ENCODE measurements around the gene CD19. TPM values are rescaled to one million over a fixed set of nuclear protein-coding genes. Genes with fewer than 3 reads are reported as not detected.
"Not testable (repeated sequence)": the region's sequence is repeated elsewhere in the genome, so short reads cannot be mapped to it uniquely, and the experiment has no call there.

The CD19 gene
- polyA plus RNA-seq, 3 donors: 0.28 to 0.75 (median 0.65) TPM

DNA sequence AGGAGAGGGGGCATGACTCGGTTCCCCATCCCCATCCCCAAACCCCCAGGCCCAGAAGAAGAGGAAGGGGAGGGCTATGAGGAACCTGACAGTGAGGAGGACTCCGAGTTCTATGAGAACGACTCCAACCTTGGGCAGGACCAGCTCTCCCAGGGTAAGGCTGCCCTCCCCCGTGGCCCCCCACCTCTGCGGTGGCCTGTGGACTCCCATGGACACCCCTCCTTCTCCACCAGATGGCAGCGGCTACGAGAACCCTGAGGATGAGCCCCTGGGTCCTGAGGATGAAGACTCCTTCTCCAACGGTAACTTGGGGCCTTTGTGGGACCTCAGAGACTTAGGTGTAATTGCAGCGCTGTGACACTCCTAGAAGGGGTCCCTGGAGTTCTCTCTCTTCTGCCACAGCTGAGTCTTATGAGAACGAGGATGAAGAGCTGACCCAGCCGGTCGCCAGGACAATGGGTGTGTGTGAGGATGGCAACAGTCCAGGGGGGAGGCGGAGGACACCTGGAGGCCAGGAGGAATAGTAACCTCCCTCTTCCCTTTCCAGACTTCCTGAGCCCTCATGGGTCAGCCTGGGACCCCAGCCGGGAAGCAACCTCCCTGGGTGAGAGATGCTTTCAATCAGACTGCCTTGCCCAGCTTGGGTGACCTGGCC, 5.6 kb downstream of the CD19 start:
- H3K9ac ChIP-seq (ENCODE audit: insufficient read depth, low read length, poor library complexity, severe bottlenecking): peak overlapping the region; percentile 58

DNA sequence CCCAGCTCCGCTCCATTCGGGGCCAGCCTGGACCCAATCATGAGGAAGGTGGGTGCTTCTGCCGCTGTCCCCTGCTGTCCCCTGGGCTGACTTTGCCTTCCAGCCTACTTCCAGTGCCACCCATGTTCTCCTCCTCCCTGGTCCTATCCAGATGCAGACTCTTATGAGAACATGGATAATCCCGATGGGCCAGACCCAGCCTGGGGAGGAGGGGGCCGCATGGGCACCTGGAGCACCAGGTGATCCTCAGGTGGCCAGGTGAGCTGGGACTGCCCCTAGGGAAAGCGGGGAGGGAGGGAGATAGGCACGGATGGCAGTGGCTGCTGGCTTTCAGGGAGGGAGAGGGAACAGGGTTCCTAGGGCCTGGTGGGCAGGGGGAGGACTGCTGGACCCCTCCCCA, 7.0 kb downstream of the CD19 start:
- no peak overlapping the region for H3K27ac ChIP-seq (ENCODE audit: low read depth in 1 of 2, low read length in 2 of 2)
- DNase-seq: no peak
- peak overlapping the region in 1 of 7 donors; percentile 55 for H3K27ac Mint-ChIP-seq
- TF ChIP-seq, protein P1, sequence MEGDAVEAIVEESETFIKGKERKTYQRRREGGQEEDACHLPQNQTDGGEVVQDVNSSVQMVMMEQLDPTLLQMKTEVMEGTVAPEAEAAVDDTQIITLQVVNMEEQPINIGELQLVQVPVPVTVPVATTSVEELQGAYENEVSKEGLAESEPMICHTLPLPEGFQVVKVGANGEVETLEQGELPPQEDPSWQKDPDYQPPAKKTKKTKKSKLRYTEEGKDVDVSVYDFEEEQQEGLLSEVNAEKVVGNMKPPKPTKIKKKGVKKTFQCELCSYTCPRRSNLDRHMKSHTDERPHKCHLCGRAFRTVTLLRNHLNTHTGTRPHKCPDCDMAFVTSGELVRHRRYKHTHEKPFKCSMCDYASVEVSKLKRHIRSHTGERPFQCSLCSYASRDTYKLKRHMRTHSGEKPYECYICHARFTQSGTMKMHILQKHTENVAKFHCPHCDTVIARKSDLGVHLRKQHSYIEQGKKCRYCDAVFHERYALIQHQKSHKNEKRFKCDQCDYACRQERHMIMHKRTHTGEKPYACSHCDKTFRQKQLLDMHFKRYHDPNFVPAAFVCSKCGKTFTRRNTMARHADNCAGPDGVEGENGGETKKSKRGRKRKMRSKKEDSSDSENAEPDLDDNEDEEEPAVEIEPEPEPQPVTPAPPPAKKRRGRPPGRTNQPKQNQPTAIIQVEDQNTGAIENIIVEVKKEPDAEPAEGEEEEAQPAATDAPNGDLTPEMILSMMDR (IDR thresholded peaks at IDR 0.05): no peak
- no peaks in the 10 kb centered on the region for H3K9me3 ChIP-seq (replicated peaks in 1 of 2; ENCODE audit: control insufficient read depth in 1 of 2, insufficient read depth in 1 of 2, low read length in 2 of 2)
- H4K20me1 ChIP-seq (ENCODE audit: insufficient read depth, low read length): no peaks in the 10 kb centered on the region
- no peak overlapping the region for H3K4me2 ChIP-seq (replicated peaks; ENCODE audit: extremely low read depth, low read length, poor library complexity, severe bottlenecking)
- H3K4me3 Mint-ChIP-seq: no peak overlapping the region
- no peak overlapping the region for H3K4me3 ChIP-seq (replicated peaks in 1 of 3; ENCODE audit: low read depth in 2 of 3, low read length in 3 of 3)
- no peaks in the 10 kb centered on the region for H3K27me3 ChIP-seq (ENCODE audit: control insufficient read depth in 2 of 2, insufficient read depth in 2 of 2, low read length in 2 of 2)
- intact Hi-C loops (cut with micrococcal nuclease): no loop called here
- H3K4me1 ChIP-seq (ENCODE audit: control insufficient read depth in 1 of 2, insufficient read depth in 2 of 2, low read length in 2 of 2): peaks cover 15 to 18% of the 10 kb centered on the region in 2 donors
- no peak overlapping the region for H2AFZ ChIP-seq (ENCODE audit: insufficient read depth, low read depth, low read length, poor library complexity, severe bottlenecking)
- H3K36me3 Mint-ChIP-seq: no peaks in the 10 kb centered on the region
- WGBS (ENCODE audit: insufficient coverage): 100% methylated on average over 3 of the region's 7 CpGs
- H3K4me1 Mint-ChIP-seq: peaks cover 18% of the 10 kb centered on the region
- peaks cover 0 to 5% (median 0%) of the 10 kb centered on the region in 7 donors for H3K9me3 Mint-ChIP-seq
- H3K79me2 ChIP-seq (ENCODE audit: insufficient read depth, low read length): no peaks in the 10 kb centered on the region
- H3K27me3 Mint-ChIP-seq (ENCODE audit: low read depth in 3 of 3): peaks cover 0 to 5% (median 1%) of the 10 kb centered on the region in 3 donors
- H3K9ac ChIP-seq (ENCODE audit: insufficient read depth, low read length, poor library complexity, severe bottlenecking): no peak overlapping the region
- no peaks in the 10 kb centered on the region for H3K36me3 ChIP-seq (replicated peaks in 1 of 2; ENCODE audit: control insufficient read depth in 1 of 2, insufficient read depth in 2 of 2, low read length in 2 of 2)

More for the DNA sequence above, 5.6 kb downstream of the CD19 start:
- peak overlapping the region in 1 of 2 donors; percentile 55 for H3K27ac ChIP-seq (ENCODE audit: low read depth in 1 of 2, low read length in 2 of 2)
- H3K4me3 ChIP-seq (replicated peaks in 1 of 3; ENCODE audit: low read depth in 2 of 3, low read length in 3 of 3): peak overlapping the region in 1 of 3 experiments; percentile 70
- H3K4me2 ChIP-seq (replicated peaks; ENCODE audit: extremely low read depth, low read length, poor library complexity, severe bottlenecking): peak overlapping the region; percentile 72
- no peak for DNase-seq
- WGBS (ENCODE audit: insufficient coverage): 86% methylated on average over 7 of the region's 14 CpGs
- Mint-ChIP-seq H3K4me1 (peaks cover 18% of the 10 kb centered on the region), H3K27ac (peak overlapping the region in 3 of 7 donors; percentile 21 to 73 (median 42)), H3K27me3 (ENCODE audit: low read depth in 3 of 3) (peaks cover 0 to 5% (median 1%) of the 10 kb centered on the region in 3 donors), H3K4me3 (peak overlapping the region in 1 of 2 donors; percentile 16), H3K9me3 (peaks cover 0 to 5% (median 0%) of the 10 kb centered on the region in 7 donors), H3K36me3 (no peaks in the 10 kb centered on the region)
- H3K27me3 ChIP-seq (ENCODE audit: control insufficient read depth in 2 of 2, insufficient read depth in 2 of 2, low read length in 2 of 2): no peaks in the 10 kb centered on the region
- H4K20me1 ChIP-seq (ENCODE audit: insufficient read depth, low read length): no peaks in the 10 kb centered on the region
- no peaks in the 10 kb centered on the region for H3K79me2 ChIP-seq (ENCODE audit: insufficient read depth, low read length)
- H3K36me3 ChIP-seq (replicated peaks in 1 of 2; ENCODE audit: control insufficient read depth in 1 of 2, insufficient read depth in 2 of 2, low read length in 2 of 2): no peaks in the 10 kb centered on the region
- TF ChIP-seq, protein P1 (IDR thresholded peaks at IDR 0.05): no peak
- H2AFZ ChIP-seq (ENCODE audit: insufficient read depth, low read depth, low read length, poor library complexity, severe bottlenecking): peak overlapping the region; percentile 79
- H3K9me3 ChIP-seq (replicated peaks in 1 of 2; ENCODE audit: control insufficient read depth in 1 of 2, insufficient read depth in 1 of 2, low read length in 2 of 2): no peaks in the 10 kb centered on the region
- intact Hi-C loops (cut with micrococcal nuclease): no loop called here
- peaks cover 15 to 18% of the 10 kb centered on the region in 2 donors for H3K4me1 ChIP-seq (ENCODE audit: control insufficient read depth in 1 of 2, insufficient read depth in 2 of 2, low read length in 2 of 2)

DNA sequence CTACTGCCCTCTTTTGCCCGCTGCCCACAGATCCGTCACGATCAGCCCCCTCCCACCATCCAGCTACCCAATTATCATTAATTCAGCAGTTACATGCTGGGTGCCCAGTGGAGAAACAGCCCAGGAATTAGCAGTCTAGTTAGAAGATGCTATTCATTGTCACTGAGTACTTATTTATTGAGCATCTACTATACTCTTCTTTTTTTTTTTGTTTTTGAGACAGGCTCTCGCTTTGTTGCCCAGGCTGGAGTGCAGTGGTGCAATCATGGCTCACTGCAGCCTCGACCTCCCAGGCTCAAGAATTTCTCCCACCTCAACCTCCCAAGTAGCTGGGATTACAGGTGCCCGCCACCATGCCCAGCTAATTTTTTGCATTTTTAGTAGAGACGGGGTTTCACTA, 8.1 kb downstream of the CD19 start:
- H3K27ac ChIP-seq (ENCODE audit: low read depth in 1 of 2, low read length in 2 of 2); H3K27ac Mint-ChIP-seq; intact Hi-C loops (cut with micrococcal nuclease); H2AFZ ChIP-seq (ENCODE audit: insufficient read depth, low read depth, low read length, poor library complexity, severe bottlenecking); H3K4me2 ChIP-seq (replicated peaks; ENCODE audit: extremely low read depth, low read length, poor library complexity, severe bottlenecking); H3K36me3 Mint-ChIP-seq; H3K4me3 ChIP-seq (replicated peaks in 1 of 3; ENCODE audit: low read depth in 2 of 3, low read length in 3 of 3); H3K27me3 Mint-ChIP-seq (ENCODE audit: low read depth in 3 of 3); H3K9me3 Mint-ChIP-seq; H4K20me1 ChIP-seq (ENCODE audit: insufficient read depth, low read length); H3K4me3 Mint-ChIP-seq; H3K27me3 ChIP-seq (ENCODE audit: control insufficient read depth in 2 of 2, insufficient read depth in 2 of 2, low read length in 2 of 2); H3K79me2 ChIP-seq (ENCODE audit: insufficient read depth, low read length); DNase-seq; H3K36me3 ChIP-seq (replicated peaks in 1 of 2; ENCODE audit: control insufficient read depth in 1 of 2, insufficient read depth in 2 of 2, low read length in 2 of 2); H3K9ac ChIP-seq (ENCODE audit: insufficient read depth, low read length, poor library complexity, severe bottlenecking); H3K9me3 ChIP-seq (replicated peaks in 1 of 2; ENCODE audit: control insufficient read depth in 1 of 2, insufficient read depth in 1 of 2, low read length in 2 of 2): not testable (repeated sequence)
- whole genome bisulfite sequencing (ENCODE audit: insufficient coverage): 98% methylated on average over 5 of the region's 7 CpGs
- H3K4me1 Mint-ChIP-seq: peaks cover 18% of the 10 kb centered on the region
- H3K4me1 ChIP-seq (ENCODE audit: control insufficient read depth in 1 of 2, insufficient read depth in 2 of 2, low read length in 2 of 2): peaks cover 15 to 18% of the 10 kb centered on the region in 2 donors
